Cerebellar cortex (tissue), 1 donor: Measurements from ENCODE around the gene GNGT2.
"Not testable (repeated sequence)": the region's sequence is repeated elsewhere in the genome, so short reads cannot be mapped to it uniquely, and the experiment has no call there.

Experiments used
- DNase-seq: peaks from one replicate; pipeline ENCODE4 v3.0.0-alpha.2; 2015; ENCODE audit warnings: low spot score

Gene GNGT2

DNA sequence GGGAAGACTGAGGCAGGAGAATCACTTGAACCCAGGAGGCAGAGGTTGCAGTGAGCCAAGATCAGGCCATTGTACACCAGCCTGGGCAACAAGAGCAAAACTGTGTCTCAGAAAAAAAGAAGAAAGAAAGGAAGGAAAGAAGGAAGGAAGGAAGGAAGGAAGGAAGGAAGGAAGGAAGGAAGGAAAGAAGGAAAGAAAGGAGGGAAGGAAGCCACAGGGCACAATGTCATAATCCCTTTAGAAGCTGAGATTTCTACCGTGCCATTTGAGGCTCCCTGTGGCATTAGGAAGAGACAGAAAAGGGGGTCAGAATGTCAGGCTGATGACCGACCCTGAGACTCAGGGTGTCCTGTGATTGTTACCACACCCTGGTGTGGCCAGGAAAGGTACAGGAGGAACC lies 6.6 kb downstream of the GNGT2 start:
- no peak for DNase-seq

DNA sequence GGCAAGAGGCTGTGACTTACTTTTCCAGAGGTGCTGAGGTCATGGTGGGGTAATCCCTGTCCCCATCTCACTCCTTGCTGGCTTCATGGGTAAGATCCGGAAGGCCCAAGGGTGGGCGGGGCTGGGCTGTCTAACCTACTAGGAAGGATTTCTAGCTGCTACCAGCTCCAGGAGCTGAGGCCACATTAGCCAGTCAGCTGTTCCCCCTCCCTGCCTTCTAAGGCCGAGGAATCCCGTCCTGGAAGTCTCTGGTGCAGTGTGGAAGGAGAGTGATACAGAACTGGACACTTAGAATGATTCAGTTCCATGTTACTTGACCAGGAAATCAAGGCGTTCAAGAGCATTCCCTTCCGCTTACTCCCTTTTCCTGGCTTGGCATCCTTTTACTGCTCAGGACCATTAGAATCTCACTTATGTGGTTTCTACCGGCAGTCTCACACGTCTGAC lies 8.9 kb downstream of the GNGT2 start:
- no peak for DNase-seq

DNA sequence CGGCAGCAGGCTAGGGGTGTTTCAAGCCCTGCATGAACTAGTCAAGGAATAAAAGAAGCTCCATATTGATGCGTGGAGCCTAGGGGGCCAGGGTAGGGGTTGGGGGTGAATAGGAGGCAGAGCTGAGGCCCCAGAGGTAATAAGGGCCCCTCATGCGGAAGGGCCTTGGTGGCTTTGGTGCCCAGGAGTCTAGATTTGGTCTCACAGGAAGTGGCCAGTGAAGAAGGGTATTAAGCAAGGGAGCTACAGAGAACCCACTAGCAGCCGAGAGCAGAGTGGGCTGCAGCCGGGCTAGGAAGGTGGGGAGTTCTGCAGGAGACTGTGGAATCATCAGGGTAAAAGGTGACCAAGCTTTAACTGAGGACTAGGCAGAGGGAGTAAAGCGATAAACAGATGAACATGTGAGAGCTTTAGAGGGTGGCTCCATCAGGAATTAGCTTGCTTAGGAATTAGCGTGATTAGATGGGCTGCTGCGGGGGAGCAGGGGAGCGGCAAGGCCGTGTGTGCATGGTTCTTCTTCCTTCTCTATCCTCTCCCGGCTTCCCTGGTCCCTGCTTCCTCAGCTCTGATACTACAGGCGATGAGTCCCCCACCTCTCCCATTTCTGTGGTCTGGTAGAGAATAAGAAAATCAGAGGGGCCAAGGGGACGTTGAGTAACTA lies 9.8 kb downstream of the GNGT2 start:
- no peak for DNase-seq

DNA sequence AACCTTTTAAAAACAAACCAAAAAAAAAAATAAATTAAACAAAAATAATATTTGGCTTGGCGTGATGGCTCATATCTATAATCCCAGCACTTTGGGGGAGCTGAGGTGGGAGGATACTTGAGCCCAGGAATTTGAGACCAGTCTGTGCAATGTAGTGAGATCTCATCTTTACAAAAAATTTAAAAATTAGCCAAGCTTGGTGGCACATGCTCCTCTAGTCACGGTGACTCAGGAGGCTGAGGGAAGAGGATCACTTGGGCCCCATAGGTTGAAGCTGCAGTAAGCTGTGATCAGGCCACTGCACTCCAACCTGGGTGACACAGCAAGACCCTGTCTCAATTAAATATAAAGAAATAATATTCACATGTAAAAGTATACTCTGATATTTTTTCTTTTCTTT lies 12.2 kb downstream of the GNGT2 start:
- DNase-seq, result no peak

DNA sequence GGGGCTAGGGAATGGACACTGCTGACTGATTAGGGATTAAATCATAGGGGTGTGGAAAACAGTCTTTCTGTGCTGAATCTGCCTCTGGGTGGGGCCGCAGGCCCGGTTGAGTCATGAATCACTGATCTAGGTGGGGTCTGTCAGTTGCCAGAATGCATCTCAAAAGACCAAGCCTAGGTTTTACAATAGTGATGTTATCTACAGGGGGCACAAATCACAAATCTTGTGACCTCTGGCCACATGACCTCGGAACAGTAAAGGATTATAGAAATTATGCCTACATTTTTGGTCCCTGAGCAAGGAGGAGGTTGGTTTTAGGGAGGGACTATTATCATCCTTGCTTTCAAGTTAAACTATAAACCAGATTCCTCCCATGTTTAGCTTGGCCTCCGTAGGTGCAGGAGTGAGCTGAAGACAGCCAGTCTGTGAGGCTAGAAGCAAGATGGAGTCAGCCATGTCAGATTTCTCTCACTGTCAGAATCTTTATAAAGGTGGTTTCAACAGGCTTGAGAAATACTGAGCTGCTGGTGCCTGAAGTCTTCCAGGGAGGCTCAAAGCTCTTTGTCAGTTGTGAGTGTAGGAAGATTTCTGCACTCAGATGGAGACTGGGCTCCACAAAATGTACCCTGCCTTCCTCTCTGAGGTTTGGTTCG lies 12.9 kb downstream of the GNGT2 start:
- no peak for DNase-seq

DNA sequence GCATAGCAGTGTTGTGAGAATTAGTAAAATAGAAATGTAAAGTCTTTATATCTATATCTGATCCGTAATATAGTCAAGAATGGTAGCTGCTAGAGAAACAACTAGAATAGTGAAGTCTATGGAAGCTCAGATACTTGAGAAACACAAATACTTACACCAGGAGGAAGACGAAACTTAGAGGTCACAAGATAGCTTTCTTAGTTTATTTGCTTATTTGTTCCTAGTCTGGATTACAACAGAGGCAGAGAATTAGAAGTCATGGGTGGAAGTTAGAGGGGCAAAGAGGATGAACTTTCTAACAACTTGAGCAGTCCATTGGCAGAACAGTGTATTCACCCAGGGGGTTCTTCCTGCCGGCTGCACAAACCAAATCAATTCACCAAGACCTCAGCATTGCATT lies 13.9 kb downstream of the GNGT2 start:
- DNase-seq, result no peak

DNA sequence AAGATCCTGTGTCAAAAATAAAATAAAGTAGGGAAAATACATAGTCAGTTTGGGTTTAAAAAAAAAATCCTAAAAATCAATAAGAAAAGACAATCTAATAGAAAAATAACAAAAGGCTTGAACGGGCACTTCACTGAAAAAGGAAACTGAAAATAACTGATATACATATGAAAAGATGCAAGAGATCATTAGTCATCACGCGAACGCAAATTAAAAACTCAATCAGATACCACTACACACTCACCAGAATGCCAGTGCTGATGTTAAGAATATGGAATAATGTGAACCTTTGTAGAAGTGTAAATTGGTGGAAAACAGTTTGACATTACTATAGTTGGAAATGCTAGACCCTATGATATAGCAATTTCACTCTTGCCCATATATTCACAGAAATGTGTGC lies 14.6 kb downstream of the GNGT2 start:
- DNase-seq, result no peak

DNA sequence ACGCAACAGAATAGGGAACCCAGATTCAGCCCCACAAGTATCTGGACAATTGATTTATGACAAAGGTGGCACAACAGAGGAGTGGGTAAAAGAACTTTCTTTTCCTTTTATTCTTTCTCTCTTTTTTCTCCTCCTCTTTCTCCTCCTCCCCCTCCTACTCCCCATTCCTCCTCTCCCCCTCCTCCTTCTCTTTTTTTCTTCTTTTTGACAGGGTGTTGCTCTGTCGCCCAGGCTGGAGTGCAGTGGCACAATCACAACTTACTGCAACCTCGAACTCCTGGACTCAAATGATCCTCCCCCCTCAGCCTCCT lies 16.1 kb downstream of the GNGT2 start:
- no peak for DNase-seq

DNA sequence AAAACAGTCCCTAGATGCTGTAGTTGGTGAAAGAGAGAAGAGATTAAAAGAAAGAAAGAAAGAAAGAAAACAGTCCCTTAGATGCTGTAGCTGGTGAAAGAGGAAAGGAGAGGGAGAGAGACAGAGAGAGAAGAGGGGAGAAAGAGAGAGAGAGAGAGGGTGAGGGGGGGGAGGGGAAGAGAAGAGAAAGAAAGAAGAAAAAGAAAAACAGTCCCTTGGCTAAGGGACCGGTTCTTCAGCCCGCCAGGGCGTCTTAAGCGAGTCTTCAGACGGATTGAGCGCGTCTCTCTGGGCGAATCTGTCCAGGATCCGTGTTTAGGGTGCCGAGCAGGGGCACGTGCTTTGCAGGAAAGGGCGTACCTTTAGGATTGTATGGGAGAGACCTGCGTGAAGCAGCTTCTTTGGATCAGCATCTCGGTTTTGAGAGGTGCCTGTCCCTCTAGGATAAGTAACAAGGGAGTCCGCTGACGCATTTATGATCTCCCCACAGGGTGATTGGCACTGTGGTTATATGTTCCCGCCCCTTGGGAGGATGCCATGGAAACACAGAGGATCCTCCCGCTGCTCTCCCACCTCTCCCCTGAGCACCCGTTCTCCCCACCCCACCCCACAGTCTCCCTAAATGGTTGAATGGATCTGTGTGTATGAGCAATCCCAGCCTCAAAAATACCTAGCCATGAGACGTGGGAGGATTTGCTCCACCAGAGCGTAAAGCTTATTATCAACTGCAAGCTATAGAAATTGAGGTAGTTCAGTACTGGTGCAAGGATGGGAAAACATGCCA lies 16.7 kb downstream of the GNGT2 start:
- peak; percentile 87 for DNase-seq

DNA sequence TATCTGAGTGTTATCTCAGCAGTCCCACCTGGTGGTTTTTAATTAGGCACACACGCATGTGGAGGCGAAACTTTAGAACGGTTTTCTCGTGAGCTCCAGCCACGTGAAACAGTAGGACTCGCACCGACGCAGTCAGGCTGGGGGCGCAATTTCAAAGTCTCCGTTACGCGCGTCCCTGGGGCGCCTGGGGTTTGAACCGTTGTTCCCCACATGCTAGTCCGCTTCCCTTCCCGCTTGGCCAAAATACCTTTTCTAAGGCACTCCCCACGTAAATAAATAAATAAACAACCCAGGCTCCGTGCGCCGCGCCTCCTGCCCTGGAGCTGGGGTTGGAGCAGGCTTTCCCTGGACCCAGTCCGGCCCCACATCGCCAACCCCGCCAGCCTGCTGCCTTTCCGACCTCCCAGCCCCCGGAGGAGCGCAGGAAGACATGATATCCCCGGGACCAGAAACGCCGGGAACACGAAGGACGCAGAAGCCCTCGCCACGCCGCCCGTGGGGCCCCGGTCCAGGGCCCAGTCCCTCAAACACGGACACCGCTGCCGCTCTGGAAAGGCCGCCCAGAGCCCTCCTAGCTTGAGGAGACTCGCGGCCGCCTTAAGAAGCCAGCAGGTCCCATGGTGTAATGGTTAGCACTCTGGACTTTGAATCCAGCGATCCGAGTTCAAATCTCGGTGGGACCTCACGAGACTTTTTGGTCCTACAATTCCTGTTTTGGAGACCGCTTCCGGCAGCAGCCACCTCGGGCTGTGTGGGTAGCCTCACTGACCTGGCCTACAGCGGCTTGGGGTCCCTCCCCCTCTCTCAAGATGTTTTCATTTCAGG lies 18.2 kb downstream of the GNGT2 start:
- peak; percentile 91 for DNase-seq

DNA sequence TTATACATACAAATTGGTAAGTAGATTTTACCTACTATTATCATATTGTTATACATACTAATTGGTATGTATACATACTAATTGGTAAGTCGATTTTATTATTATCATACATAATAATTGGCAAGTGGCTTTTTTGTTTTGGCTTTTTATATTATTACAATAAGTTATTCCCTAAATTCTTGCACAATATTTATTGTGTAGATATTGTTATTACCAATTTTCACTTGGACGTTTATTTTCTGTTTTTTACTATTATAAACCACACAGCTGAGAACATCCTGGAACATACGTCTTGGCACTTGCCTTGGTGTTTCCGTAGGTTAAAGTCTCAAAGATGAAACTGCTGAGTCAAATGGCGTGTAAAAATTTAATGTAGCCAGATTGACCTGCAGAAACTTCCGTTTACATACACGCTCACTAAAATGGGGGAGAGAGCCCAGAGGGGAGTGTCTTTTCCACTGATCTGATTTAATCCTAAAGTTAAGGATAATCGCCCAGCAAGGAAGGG lies 18.9 kb downstream of the GNGT2 start:
- no peak for DNase-seq

DNA sequence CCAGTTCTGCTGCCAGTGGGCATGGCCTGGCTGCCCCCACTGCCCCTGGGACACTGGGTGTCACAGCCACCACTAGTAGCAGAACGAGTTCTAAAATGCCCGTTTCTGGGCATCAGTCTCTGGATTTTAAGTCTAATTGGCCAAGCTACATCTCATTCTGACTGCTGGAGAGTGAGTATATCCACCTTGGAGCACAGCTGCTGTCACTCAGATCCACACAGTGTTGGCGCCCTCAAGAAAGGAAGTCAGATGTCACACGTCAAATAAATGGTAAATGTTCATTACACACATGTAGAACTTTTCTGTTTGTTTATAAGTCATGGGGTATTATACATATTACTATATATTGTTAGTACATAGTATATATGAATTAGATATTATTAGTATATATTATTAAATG lies 19.4 kb downstream of the GNGT2 start:
- peak; percentile 16 for DNase-seq

DNA sequence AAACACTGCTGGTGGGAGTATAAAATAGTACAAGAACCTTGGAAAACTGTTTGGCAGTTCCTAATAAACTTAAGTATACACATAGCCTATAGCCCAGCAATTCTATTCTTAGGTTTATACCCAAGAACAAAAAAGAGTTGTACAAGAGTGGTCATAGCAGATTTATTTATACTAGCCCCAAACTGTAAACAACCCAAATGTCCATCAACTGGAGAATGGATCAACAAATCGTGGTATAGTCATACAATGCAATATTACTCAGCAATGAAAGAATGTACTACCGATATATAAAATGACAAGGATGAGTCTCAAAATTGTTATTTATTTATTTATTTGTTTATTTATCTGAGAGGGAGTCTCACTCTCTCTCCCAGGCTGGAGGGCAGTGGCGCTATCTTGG lies 23.1 kb downstream of the GNGT2 start:
- DNase-seq, result no peak

DNA sequence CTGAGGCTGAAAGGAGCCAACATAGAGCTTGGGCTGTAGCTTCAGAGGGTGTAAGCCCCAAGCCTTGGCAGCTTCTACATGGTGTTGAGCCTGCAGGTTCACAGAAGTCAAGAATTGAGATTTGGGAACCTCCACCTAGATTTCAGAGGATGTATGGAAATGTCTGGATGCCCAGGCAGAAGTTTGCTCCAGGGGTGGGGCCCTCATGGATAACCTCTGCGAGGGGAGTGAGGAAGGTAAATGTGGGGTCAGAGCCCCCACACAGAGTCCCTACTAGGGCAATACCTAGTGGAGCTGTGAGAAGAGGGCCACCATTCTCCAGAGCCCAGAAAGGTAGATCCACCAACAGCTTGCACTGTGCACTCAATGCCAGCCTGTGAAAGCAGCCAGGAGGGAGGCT lies 25.0 kb downstream of the GNGT2 start:
- not testable (repeated sequence) for DNase-seq

DNA sequence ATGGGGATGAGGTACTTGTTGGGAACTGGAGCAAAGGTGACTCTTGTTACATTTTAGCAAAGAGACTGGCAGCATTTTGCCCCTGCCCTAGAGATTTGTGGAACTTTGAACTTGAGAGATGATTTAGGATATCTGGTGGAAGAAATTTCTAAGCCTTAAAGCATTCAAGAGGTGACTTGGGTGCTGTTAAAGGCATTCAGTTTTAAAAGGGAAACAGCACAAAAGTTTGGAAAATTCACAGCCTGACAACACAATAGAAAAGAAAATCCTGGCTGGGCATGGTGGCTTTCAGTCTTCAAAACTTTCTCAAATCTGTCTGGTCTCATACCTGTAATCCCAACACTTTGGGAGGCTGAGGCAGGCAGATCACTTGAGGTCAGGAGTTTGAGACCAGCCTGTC lies 25.9 kb downstream of the GNGT2 start:
- not testable (repeated sequence) for DNase-seq

DNA sequence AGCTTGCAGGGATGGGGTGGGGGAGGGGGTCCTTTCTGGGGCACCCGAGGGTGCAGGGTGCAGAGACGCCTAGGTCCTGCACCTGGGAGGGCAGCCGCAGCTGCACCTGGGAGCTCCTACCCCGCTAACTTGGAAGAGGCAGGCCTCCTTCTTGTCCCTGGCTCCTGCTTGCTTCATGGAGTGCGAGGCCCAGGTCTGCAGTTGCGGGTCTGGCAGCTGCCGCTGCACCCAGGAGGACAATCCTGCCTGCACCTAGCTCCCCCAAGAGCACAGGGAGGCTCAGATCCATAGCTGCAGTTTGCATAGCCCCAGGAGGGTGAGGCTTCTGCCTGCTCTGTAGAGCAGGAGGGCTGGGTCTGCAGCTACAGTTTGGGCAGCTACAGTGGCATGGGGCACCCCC lies 26.6 kb downstream of the GNGT2 start:
- DNase-seq, result no peak

DNA sequence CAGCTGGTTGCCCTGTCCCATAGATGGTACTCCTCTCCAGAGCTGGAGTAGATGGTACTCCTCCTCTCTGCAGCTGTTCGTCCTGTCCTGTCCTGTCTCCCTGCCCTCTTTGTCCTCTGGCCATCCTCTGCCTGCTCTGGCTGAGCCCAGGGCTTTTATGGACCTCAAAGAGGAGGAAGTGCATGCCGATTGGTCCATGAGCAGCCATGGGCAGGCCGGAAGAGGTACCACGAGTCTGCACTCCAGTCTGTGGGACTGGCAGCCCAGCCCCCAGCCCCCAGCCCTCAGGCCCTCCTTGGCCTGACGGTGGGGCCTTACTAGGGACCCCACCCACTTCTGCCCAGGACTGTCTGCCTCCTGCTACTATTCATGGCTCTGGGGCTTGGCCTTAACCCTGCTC lies 27.0 kb downstream of the GNGT2 start:
- DNase-seq, result no peak

DNA sequence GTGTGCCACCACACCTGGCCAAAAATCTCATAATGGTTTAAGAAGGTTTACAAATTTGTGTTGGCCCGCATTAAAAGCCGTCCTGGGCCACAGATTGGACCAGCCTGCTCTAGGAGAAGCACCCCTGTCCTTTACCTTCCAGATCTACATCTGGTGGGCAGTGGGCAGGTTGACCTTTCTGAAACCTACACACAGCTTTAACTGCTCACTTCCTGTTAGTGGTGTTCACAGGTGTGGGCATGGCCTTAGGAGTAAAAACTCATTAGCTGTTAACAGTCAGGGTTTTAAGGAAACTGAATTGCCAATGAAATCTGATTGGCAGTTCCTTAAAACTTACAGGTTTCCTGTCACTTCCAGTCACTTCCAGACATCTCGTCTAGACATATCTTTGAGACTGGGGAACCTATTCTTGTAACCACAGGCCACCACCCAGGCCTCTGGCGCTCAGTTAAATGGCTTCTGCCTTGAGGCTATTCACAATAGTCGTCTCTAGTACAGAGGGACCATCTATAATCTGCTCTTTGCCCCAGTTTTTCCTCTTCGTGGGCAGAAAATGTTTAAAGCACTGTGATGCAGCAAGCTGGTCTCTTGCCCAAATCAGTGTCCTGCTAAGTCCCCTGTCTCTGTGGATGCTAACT lies 29.3 kb downstream of the GNGT2 start:
- DNase-seq, result no peak

DNA sequence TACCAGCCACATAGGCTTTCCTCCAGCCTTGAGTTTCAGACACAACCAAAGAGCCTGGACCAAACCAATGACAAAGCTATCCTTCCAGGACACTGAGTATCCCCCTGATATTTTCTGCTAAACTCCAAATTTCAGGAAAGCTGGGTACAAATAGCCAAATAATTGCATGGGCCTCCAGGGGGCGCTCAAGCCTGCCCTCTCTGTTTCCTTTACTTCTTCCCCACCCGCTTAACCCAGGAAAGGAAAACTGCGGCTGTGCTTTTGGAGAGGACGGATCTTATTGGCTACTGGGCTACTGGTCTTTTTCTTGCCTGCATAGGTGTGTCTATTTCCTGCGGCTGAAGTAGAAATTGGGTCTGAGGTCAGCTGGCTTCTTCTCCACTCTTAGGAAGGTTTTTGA lies 30.1 kb downstream of the GNGT2 start:
- peak; percentile 49 for DNase-seq

DNA sequence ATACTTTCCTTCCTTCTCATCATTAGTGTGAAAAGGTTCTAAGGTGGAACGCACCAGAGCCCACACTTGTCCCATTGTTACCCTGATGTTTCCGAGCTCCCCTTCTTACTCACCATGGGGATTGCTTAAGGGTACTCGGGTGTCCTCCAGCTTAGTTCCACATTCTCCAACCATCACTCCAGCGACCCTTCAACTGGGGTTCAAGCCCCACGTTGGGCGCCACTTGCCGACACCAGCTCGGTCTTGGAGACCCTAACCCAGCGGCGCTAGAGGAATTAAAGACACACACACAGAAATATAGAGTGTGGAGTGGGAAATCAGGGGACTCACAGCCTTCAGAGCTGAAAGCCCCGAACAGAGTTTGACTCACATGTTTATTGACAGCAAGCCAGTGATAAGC lies 34.4 kb downstream of the GNGT2 start:
- DNase-seq, result not testable (repeated sequence)

DNA sequence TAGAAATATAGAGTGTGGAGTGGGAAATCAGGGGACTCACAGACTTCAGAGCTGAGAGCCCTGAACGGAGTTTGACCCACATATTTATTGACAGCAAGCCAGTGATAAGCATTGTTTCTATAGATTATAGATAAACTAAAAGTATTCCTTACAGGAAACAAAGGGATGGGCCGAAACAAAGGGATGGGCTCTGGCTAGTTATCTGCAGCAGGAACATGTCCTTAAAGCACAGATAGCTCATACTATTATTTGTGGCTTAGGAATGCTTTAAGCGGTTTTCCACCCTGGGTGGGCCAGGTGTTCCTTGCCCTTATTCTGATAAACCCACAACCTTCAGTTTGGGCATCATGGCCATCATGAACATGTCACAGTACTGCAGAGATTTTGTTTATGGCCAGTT lies 39.7 kb downstream of the GNGT2 start:
- not testable (repeated sequence) for DNase-seq

DNA sequence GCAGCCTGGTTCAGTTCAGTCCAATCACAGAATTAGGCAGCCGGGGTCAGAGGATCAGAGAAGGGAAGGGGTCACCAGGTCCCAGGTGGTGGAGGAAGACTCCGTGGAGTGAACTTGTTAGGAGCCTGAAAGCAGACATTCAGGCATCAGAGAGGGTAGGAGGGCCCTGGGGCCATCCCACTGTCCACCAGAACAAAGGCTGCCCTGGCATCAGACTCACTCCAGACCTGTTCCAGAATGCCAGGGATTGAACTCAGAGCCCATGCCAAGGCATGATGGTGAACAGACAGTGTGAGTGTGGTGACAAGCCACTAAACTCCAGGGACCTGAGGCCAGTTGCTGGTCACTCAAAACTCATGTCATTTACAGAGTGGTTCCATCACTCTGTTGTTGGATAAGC lies 40.2 kb downstream of the GNGT2 start:
- DNase-seq, result no peak
